Suppressor macrophage (primary cell): ENCODE results near the gene MCU.
A peak's percentile ranks its signal among the peaks of the same experiment; 100 is the strongest.
"Not testable (repeated sequence)": the region's sequence is repeated elsewhere in the genome, so short reads cannot be mapped to it uniquely, and the experiment has no call there.

Experiments used
- DNase-seq, 4 experiments: peaks; one replicate each; pipeline ENCODE4 v3.0.0-alpha.2; 2020 to 2022
- total RNA-seq, 17 experiments: gene quantifications; one replicate each; lab custom pipeline; 2026; ENCODE audit warnings: mixed read lengths in 6 of 17, inconsistent platforms in 3 of 17; lab: John Stamatoyannopoulos, UW

The MCU gene
- total RNA-seq, result 24.1 to 64.1 (median 46.3) reads per million in 17 experiments

GRCh38 chr10:72691863-72692743 is at the start of gene MCU:
TSS of gene MCU (plus strand) at chr10:72692143. CDS start at chr10:72692152, 9 bp downstream.
- peak; percentile 95 to 97 (median 96) for DNase-seq

GRCh38 chr10:72642318-72642717 is 49.6 kb upstream of the MCU start:
- no peak for DNase-seq

- no peak for DNase-seq
Measured at GRCh38 chr10:72645263-72645858, 46.6 kb upstream of the MCU start.

- DNase-seq, result not testable (repeated sequence)
Measured at GRCh38 chr10:72646971-72647370, 45.0 kb upstream of the MCU start.

GRCh38 chr10:72648301-72648700 is 43.6 kb upstream of the MCU start:
- peak in 1 of 4 experiments; percentile 32 for DNase-seq

GRCh38 chr10:72649291-72649690 is 42.7 kb upstream of the MCU start:
- peak; percentile 46 to 78 (median 70) for DNase-seq

GRCh38 chr10:72653383-72654096 is 38.4 kb upstream of the MCU start:
- no peak for DNase-seq

- no peak for DNase-seq
Measured at GRCh38 chr10:72654720-72655119, 37.2 kb upstream of the MCU start.

GRCh38 chr10:72658696-72659400 is 33.1 kb upstream of the MCU start:
- no peak for DNase-seq

GRCh38 chr10:72659694-72660093 is 32.2 kb upstream of the MCU start:
- peak in 2 of 4 experiments; percentile 20 to 24 for DNase-seq

GRCh38 chr10:72660220-72660619 is 31.7 kb upstream of the MCU start:
- no peak for DNase-seq

GRCh38 chr10:72661431-72661830 is 30.5 kb upstream of the MCU start:
- no peak for DNase-seq

- peak; percentile 45 to 73 (median 54) for DNase-seq
Measured at GRCh38 chr10:72663971-72664370, 28.0 kb upstream of the MCU start.

- no peak for DNase-seq
Measured at GRCh38 chr10:72665925-72666324, 26.0 kb upstream of the MCU start.

- DNase-seq, result no peak
Measured at GRCh38 chr10:72667207-72667864, 24.6 kb upstream of the MCU start.

- no peak for DNase-seq
Measured at GRCh38 chr10:72673280-72673679, 18.7 kb upstream of the MCU start.

- DNase-seq, result not testable (repeated sequence)
Measured at GRCh38 chr10:72674174-72674573, 17.8 kb upstream of the MCU start.

- no peak for DNase-seq
Measured at GRCh38 chr10:72679838-72680241, 12.1 kb upstream of the MCU start.

- DNase-seq, result no peak
Measured at GRCh38 chr10:72682638-72683037, 9.3 kb upstream of the MCU start.

GRCh38 chr10:72685264-72685921 is 6.5 kb upstream of the MCU start:
- DNase-seq, result no peak

GRCh38 chr10:72686430-72686829 is 5.5 kb upstream of the MCU start:
- not testable (repeated sequence) for DNase-seq
